Frontal cortex (tissue), 4 donors: ENCODE results near the gene OSTF1. TPM values are rescaled to one million over a fixed set of nuclear protein-coding genes. Genes with fewer than 3 reads are reported as not detected.

Experiments used
- DNase-seq, 2 donors: peaks; one replicate each; pipeline ENCODE4 v3.0.0; 2012; ENCODE audit warnings: low spot score in 2 of 2
- FAIRE-seq: peaks from 2 replicates; lab custom pipeline; 2012; peaks lifted over from hg19 to GRCh38; lab: Jason Lieb, UNC
- total RNA-seq: library from RNA; depleted of rRNA; stranded (reverse); fragments of >200 nt; gene quantifications from one replicate; pipeline ENCODE4 v1.2.3, GENCODE V29; 2014
- donor health status: control.
- donor health status: control.
- donor health status: control.

OSTF1 gene, protein sequence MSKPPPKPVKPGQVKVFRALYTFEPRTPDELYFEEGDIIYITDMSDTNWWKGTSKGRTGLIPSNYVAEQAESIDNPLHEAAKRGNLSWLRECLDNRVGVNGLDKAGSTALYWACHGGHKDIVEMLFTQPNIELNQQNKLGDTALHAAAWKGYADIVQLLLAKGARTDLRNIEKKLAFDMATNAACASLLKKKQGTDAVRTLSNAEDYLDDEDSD
- 11.8 TPM for total RNA-seq

DNA sequence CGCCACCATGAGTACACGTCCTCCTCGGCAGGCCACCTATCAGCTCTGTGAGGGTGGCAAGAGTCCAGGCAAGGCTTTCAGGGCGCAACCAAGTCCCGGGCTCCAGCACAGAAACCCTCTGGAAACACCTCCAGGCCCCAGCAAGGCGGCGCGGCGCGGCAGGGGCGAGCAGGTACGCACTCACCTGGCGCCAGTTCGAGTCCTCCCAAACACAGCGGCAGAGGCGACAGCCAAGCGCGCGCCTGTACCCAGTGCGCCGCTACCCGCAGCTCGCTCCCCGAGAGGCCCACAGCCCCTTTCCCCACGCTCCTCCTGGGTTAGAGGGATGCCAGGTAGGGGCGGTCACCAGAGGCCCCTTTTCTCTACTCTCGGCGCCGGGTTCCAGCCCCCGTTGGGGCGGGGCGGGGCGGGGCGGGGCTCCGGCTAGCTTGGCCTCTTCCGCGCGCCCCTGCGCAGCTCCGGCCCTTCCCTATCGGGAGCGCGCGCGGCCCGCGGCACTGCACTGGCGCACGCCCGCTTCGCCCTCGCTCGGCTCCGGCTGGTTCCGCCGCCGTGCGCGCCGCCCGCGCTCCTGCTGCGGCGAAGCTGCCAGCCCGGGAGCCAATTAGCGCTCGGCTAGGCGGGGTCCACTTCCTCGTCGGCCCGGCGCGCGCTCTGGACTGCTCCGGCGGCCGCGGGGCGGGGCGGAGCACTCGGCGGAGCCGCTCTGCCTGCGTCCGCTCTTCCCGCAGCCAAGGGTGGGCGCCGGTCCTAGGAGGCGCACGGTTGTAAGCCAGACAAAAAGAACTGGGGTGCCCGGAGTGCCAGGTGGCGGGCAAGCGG lies at the start of gene OSTF1, which contains the start of gene NMRK1:
OSTF1 (plus strand) TSS at position 691 of the 822 bp plus-strand sequence. CDS start 179 bp downstream, outside the sequence.
NMRK1 (minus strand) TSS at position 332 of the 822 bp plus-strand sequence. CDS start 5,040 bp downstream, outside the sequence.
- FAIRE-seq, result no peak
- DNase-seq, result peak; percentile 86 to 91

DNA sequence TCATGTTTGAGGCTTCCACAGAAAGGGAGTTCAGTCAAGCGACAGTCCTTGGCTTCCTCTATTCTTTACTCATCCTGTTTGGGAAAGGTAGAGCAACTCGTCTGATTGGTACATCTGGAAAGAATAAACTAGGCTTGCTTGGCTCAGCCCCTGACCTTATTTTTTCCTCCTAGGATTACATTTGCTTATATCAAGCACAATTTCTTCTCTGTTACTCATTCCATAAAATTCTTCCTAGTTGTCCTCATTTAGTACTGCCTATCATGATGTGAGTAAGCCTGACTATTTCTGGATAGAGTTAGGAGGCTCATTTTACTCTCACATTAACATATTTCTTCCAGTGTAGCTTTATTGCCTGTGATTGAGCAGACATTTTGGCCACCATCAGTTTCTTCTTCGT lies 49.3 kb upstream of the OSTF1 start:
- FAIRE-seq, result no peak
- DNase-seq, result no peak

DNA sequence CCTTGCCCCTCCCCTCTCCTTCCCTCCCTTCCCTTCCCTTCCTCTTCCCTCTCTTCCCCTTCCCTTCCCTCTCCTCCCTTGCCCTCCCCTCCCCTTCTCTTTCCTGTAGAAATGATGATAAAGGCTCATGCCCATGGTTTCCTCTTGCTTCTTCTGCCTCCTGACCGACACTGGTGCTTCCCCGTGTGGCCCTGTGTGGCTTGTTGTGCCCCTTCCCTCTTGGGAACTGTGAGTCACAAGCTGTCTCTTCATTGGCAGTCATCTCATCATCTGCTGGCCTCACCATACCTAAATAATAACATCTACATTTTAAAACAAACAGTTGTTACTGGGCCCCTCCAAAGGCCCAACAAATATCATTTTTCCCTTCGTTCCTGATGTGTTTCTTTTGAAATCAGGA lies 48.5 kb upstream of the OSTF1 start:
- DNase-seq, result no peak
- FAIRE-seq, result no peak

DNA sequence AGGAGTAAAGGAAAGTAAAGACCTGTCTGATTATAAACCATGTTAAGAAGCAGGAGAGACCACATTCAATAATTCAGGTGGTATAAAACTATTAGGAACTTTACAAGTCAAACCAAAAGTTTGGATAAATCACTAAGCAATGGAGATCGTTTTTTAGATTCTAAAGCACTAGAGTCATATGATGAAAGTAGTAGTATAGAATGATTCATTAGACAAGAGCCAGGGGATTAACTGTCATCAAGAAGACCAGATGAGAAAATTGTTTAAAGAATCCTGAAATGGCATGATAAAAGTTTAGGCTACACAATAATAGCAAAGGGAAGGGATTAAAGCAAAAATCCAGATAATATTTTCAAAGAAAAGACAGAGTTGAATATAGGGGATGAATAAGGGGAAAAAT lies 47.3 kb upstream of the OSTF1 start:
- FAIRE-seq (no peak), DNase-seq (no peak)

DNA sequence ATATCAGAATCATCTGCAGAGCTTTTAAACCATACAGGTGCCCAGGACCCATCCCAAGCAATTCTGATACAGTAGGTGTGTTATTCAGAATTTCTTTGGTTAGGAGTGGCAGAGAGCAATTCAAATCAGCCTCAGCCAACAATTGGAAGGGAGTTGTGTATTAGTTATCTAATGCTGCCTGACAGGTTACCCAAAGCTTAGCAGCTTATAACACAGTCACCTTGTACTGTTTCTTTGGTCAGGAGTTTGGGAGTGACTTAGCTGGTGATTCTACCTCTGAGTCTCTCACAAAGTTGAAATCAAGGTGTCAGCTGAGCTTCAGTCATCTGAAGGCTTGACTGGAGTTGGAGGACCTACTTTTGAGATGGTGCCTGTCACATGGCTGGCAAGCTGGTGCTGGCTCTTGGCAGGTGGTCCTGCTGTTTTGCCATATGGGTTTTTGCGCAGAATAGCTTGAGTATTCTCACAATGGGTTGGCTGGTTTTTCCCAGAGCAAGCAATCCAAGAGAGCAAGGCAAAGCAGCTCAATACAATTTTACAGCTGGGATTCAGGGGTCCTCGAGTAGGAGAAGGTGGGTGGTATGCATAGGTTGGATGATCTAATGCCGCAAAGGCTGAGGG lies 41.5 kb upstream of the OSTF1 start:
- DNase-seq (no peak), FAIRE-seq (no peak)

DNA sequence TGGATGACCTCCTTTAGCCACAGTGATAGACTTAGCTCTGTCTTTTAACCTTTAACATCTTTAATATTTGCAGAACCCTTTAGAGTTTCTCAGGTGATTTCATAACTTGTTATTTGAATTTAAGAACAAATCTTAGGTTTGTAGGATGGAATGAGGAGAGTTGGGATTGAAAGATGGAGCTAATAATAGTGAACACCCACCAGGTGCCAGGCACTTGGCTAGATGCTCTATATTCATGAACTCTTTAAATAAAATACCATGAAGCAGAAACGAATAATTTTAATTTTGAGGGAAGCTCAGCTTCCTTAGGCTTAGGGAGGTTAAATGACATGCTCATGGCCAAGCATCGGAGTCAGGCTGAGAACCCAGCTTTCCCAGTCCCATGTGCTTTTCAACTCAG lies 40.8 kb upstream of the OSTF1 start:
- FAIRE-seq (no peak), DNase-seq (no peak)

DNA sequence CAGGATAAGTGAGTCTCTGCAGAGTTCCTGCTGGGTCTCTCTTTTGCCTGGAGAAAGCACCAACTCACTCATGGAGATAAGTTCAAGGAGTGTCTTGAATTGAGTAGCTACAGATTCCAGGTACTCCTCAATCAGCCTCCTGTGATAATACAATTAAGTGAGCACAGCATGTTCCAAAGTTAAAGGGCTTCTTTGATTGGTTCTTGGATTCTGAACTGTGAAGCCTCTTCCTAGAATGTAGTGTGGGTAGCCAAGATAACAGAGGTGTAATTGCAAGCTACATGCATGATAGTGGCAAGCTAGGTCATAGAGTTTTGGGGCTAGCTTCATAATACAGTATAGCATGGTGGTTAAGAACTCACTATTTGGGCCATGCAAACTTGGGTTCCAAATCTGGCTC lies 37.0 kb upstream of the OSTF1 start:
- no peak for FAIRE-seq
- no peak for DNase-seq

DNA sequence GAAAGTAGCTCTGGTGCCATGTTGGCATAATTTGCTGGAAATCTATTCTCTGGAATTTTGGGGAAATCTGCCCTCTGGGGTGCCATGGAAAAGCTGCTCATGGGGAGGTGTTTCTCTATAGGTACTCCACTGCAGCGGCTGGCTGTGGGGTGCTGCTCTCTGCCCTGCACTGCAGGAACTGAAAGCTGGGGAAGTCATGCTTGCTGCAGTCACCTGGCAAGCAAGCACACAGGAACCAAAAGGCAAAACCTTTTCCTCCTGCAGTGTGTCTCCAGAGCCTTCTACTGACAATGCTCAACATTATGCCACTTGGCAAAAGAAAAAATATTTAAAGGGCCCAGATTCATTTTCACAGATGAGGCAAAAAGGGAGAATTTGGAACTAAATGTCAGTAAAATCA lies 34.4 kb upstream of the OSTF1 start:
- no peak for FAIRE-seq

DNA sequence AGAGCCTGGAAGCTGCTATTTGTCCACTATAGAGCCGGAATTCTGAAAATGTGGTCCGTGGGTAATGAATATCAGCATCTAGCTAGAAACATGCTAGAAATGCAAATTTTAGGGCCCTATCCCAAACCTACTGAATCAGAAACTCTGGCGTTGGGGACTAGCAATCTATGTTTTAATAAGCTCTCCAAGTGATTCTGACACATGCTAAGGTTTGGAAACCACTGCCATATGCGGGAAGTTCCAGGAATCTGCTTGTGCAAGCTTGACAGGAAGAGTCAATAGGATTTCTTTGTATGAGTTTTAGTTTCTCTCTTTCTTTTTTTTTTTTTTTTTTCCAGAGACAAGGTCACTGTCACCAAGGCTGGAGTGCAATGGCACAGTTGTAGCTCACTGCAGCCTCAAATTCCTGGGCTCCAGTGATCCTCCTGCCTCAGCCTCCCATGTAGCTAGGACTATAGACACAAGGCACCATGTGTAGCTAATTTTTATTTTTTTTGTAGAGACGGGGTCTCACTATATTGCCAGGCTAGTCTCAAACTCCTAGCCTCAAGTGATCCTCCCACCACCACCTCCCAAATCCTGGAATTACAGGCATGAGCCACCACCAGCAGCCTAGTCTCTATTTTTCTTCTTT lies 33.8 kb upstream of the OSTF1 start:
- FAIRE-seq (no peak), DNase-seq (no peak)

More for the DNA sequence above, 34.4 kb upstream of the OSTF1 start:
- DNase-seq, result no peak

DNA sequence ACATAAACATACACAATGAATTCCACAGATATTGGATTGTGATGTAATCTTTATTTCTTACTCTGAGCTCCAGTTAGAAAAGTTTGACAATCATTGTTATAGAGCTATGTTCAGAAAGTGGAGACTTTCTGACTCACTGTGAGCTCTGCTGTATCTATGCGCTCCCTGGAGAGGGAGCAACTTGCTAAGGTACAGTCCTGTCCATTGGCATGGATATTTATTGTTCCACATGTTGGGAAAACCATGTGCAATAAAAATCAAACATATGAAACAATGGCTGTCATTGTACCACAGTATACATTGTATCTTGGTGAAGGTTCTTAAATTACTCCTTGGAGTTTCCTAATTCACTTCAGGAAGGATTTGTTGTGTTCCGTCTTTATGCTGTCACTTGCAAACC lies 27.1 kb upstream of the OSTF1 start:
- DNase-seq, result no peak
- FAIRE-seq, result no peak

DNA sequence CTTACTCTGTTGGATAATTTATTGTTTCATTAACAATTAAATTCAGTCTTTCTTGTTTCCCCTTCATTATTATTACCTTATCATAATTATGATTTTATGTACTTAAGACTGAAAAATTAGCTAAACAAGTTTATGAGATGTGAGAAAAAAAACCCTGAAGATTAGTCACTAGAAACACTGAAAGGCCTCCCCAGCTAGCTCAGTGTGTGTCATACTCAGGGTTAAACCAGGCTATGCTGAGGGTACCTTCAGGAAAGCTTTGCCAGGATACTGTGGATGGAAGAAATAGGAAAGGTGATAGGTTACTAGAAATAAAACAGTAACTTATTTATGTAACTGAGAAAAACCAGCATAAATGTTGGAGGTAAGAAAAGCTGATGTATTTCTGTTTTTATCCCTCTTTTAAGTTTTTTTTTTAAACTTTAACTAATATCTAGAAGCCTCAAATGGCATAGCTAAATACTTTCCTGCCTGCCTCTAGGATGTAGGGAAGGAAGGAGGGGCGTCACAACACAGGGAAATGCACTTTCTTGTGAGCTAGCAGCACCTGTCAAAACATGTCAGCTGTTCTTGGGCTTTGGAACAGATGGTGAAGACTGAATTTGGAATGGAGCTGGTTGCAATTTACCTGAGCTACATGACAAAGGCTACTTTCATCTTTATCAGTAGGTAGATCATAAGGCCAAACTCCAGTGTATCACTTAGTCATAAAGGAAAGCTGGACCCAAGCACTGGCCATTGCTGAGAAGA lies 24.6 kb upstream of the OSTF1 start:
- FAIRE-seq (no peak), DNase-seq (no peak)

DNA sequence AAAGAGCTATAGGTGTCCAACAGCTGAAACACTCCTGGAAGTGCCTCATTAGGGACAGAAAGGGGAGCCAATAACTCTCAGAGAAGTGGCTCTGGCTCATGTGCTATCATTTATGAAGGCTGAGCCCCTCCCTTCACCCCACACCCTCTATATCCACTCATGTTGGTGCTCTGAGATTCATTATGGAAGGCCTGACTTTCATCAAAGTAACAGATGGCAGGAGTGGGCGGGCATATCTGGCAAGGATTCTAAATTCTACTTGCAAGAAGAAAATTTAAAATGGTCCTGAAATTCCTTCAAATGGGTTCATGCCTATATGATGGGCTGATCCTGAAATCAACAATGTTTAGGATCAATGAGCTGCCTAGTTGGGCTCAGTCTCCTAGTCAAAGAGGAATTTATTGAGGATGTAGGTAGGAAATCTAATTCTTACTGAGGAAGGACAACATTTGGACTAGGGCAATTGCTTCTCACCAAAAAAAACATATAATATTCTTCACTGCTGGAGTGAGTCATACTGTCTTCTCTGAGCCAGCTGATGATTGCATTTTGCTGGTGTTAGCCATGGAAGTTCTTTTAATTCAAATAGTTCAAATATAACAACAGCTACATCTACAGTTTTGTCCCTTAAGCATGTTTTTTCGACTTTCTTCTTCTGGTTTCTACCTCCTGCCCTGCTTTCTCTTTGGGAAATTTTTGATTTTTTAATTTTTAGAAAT lies 23.8 kb upstream of the OSTF1 start:
- no peak for FAIRE-seq

DNA sequence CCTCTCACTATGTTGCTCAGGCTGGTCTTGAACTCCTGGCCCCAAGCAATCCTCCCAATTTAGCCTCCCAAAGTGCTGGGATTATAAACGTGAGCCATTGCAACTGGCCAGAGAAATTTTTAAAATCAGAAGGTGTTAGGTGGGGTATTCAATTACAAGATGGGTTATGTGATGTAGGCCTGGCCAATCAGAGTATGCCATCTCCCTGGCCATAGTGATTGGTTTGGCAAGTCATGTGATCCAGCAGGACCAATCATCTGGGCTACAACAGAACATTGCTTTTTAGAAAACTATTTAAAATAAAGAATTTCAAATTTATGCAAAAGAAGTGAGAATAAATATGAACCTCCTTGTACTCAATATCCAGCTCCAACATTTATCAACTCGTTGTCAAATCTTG lies 22.8 kb upstream of the OSTF1 start:
- DNase-seq (no peak), FAIRE-seq (no peak)

More for the DNA sequence above, 23.8 kb upstream of the OSTF1 start:
- DNase-seq, result no peak

DNA sequence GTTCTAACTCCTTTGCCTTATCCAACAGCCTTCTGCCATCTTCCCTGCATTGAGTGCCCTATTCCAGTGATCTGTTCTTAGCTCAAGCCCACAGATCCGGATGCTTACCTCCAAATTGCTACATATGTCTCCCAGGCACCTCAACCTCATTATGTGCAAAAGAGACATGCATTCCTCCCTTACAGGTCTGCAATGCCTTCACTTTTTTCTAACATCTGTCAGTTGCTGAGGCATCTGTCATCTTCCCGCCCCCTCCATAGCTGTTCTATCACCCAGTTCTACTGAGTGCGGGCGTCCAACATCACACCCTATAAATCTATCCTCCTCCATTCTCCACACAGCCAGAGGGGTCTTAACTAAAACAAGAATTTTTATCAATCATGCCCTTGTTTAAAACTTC lies 20.4 kb upstream of the OSTF1 start:
- DNase-seq (no peak), FAIRE-seq (no peak)

DNA sequence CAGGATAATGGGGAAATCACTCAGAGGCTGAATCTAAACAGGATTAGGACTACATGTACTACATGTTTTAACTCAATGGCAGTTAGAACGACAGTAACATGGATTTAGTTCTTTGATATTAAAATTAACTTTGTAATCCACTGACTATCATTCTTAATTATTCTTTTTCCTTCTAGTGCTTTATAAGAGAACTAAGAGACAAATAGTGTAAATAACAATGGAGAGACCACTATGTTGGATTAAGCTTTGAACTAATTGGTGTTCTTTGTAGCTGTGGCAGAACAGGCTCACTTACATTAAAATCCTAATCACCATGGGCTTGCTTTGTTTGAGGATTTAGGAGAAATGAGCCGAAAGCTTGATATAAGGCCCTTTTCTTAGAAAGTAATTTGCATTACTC lies 19.1 kb upstream of the OSTF1 start:
- no peak for DNase-seq
- no peak for FAIRE-seq

DNA sequence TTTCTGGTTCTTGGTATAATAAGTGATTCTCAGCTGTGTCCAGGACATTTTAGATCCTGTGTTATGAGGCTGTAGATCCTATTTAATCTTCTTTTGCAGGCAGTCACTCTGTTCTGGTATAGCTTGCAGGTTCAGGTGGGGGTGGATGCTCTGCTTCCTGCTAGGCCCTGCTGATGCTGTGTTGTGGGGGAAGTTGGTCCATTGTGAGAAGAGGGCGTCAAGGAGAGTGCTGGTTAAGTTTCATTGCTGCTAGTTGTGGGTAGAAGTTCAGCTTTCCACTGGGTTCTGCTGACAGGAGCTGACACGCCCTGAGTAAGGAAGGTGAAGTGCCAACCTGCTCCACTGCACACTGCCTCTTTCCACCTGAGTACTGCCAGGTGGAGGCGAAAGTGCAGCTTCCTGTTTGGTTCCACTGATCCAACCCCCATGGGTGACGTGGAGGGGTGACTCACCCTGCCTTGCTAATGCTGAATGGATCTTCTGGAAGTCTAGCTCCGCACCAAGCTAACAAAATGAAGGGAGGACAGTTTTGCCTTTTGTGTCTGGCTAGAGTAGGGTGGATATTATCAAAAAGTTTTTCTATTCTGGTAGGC lies 16.7 kb upstream of the OSTF1 start:
- DNase-seq (no peak), FAIRE-seq (no peak)

DNA sequence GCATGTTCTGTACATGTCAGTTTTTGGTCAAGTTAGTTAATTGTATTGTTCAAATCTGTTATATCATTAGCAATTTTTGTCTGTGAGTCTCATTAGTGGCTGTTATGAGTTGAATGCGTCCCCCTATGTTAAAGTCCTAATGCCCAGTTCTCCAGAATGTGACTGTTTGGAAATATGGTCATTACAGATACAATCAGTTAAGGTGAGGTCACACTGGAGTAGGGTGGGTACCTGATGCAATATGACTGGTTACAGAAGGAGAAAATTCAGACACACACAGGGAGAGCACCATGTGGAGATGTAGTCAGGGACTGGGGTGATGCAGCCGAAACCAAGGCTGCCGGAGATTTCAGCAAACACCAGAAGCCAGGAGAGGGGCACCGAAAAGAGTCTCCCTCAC lies 15.4 kb upstream of the OSTF1 start:
- FAIRE-seq (no peak), DNase-seq (no peak)

DNA sequence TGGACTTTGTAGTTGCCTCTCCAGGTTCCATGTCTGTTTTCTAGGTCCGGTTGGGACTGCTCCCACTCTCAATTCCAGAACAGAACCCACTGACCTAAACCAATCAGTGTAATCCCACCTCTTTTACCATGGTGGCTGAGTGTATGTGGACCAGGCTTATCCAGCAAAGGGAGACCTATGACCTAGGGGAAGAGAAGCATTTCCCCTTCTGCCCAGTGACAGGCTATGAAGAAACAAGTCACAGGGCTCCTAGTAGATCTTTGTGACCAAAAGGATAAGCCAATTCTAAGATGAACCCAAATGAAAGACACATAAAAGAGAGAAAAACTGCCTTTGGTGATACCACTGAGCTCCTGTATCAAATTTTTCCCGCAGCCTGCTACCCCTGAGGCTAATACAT lies 6.7 kb upstream of the OSTF1 start:
- no peak for DNase-seq
- FAIRE-seq, result no peak
